ENCODE measurements around the gene FAM181B.

Gene FAM181B

GRCh38 chr11:82730286-82730685 lies 3.4 kb downstream of the FAM181B start:
- Histone ChIP-seq H3K4me3 (replicated peaks; ENCODE audit: insufficient read depth, low read length) (no peak overlapping the region), H3K27me3 (ENCODE audit: insufficient read depth, poor library complexity, severe bottlenecking) (peaks cover 57% of the 10 kb centered on the region), H3K27ac (replicated peaks) (no peak overlapping the region)
- no peak for DNase-seq (ENCODE audit: low read depth in 1 of 2, low spot score in 1 of 2)
- TF ChIP-seq REST (IDR thresholded peaks at IDR 0.05; ENCODE audit: insufficient replicate concordance, low read depth) (no peak), GABPA (IDR thresholded peaks at IDR 0.05; ENCODE audit: low read depth) (no peak), POLR2AphosphoS5 (IDR thresholded peaks at IDR 0.05; ENCODE audit: low read depth) (no peak), SPI1 (IDR thresholded peaks at IDR 0.05; ENCODE audit: borderline replicate concordance, low read depth) (no peak)
- TF ChIP-seq, protein P1, sequence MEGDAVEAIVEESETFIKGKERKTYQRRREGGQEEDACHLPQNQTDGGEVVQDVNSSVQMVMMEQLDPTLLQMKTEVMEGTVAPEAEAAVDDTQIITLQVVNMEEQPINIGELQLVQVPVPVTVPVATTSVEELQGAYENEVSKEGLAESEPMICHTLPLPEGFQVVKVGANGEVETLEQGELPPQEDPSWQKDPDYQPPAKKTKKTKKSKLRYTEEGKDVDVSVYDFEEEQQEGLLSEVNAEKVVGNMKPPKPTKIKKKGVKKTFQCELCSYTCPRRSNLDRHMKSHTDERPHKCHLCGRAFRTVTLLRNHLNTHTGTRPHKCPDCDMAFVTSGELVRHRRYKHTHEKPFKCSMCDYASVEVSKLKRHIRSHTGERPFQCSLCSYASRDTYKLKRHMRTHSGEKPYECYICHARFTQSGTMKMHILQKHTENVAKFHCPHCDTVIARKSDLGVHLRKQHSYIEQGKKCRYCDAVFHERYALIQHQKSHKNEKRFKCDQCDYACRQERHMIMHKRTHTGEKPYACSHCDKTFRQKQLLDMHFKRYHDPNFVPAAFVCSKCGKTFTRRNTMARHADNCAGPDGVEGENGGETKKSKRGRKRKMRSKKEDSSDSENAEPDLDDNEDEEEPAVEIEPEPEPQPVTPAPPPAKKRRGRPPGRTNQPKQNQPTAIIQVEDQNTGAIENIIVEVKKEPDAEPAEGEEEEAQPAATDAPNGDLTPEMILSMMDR (IDR thresholded peaks at IDR 0.05; ENCODE audit: insufficient read depth, low read length): no peak

DNA sequence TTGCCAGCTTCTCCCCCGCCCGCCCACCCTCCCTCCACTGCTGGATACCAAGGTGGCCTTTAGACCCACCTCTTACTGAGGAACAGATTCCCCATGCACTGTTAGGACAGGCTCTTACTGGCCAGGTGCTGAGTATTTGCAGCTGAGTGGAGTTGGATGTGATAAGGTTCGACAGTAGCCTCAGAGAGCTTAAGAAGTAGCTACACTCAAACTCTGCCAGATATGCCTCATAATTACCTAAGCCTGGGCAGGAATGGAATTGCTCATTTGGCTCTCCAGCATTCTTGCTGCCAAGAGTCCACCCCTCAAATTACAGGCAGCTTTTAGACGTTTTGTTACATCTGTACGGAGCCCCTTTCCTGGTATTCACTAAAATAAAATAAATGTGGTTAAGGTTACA lies 9.6 kb downstream of the FAM181B start:
- TF ChIP-seq POLR2AphosphoS5 (IDR thresholded peaks at IDR 0.05; ENCODE audit: low read depth): no peak
- TF ChIP-seq SPI1 (IDR thresholded peaks at IDR 0.05; ENCODE audit: borderline replicate concordance, low read depth): no peak
- no peak for TF ChIP-seq REST (IDR thresholded peaks at IDR 0.05; ENCODE audit: insufficient replicate concordance, low read depth)
- DNase-seq (ENCODE audit: low read depth in 1 of 2, low spot score in 1 of 2): no peak

GRCh38 chr11:82722231-82722630 lies 11.4 kb downstream of the FAM181B start:
- Histone ChIP-seq H3K4me3 (replicated peaks; ENCODE audit: insufficient read depth, low read length) (no peak overlapping the region), H3K27me3 (ENCODE audit: insufficient read depth, poor library complexity, severe bottlenecking) (peaks cover 17% of the 10 kb centered on the region), H3K27ac (replicated peaks) (no peak overlapping the region)
- TF ChIP-seq POLR2AphosphoS5 (IDR thresholded peaks at IDR 0.05; ENCODE audit: low read depth) (no peak), SPI1 (IDR thresholded peaks at IDR 0.05; ENCODE audit: borderline replicate concordance, low read depth) (no peak), REST (IDR thresholded peaks at IDR 0.05; ENCODE audit: insufficient replicate concordance, low read depth) (no peak), GABPA (IDR thresholded peaks at IDR 0.05; ENCODE audit: low read depth) (no peak)
- TF ChIP-seq, protein P1 (IDR thresholded peaks at IDR 0.05; ENCODE audit: insufficient read depth, low read length): no peak
- DNase-seq (ENCODE audit: low read depth in 1 of 2, low spot score in 1 of 2): no peak

More for the DNA sequence above, 9.6 kb downstream of the FAM181B start:
- H3K27ac ChIP-seq (replicated peaks): no peak overlapping the region
- H3K27me3 ChIP-seq (ENCODE audit: insufficient read depth, poor library complexity, severe bottlenecking): peaks cover 18% of the 10 kb centered on the region
- no peak overlapping the region for H3K4me3 ChIP-seq (replicated peaks; ENCODE audit: insufficient read depth, low read length)

Data from HL-60 (cell line).